ENCODE results near the gene CATSPERD.

GRCh38 chr19:5693195-5694166, 27.0 kb upstream of the CATSPERD start:
- TF ChIP-seq CTCF (IDR thresholded peaks at IDR 0.05 in 4 of 5, conservative IDR thresholded peaks at IDR 0.05 in 1 of 5) = no peak
- TF ChIP-seq POLR2A (IDR thresholded peaks at IDR 0.05) = no peak
